Neuronal stem cell (in vitro differentiated cells): ENCODE data around the gene RHBDF1.

ENCODE experiments used
- DNase-seq: peaks from one replicate; pipeline ENCODE4 v3.0.0-alpha.2; 2013; ENCODE audit warnings: low spot score
- H2AFZ ChIP-seq: one replicate; pipeline ENCODE4 v1.6.1; 2013; ENCODE audit warnings: mild to moderate bottlenecking, low read length, inconsistent platforms
- H2AK5ac ChIP-seq: 2 replicates; pipeline ENCODE4 v1.6.1; 2013; ENCODE audit warnings: low read depth, mild to moderate bottlenecking, inconsistent platforms, low read length, moderate library complexity, mixed read lengths
- H2BK120ac ChIP-seq: 2 replicates; pipeline ENCODE4 v1.6.1; 2013; ENCODE audit warnings: low read depth, mild to moderate bottlenecking, inconsistent platforms, low read length, moderate library complexity, mixed read lengths
- H2BK12ac ChIP-seq: one replicate; pipeline ENCODE4 v1.6.1; 2013; ENCODE audit warnings: low read length, inconsistent platforms
- H2BK15ac ChIP-seq: 2 replicates; pipeline ENCODE4 v1.6.1; 2013; ENCODE audit warnings: mild to moderate bottlenecking, low read length, inconsistent platforms, mixed read lengths
- H2BK5ac ChIP-seq: one replicate; pipeline ENCODE4 v1.6.1; 2013; ENCODE audit warnings: inconsistent platforms, mild to moderate bottlenecking, low read length, moderate library complexity
- H3K14ac ChIP-seq: one replicate; pipeline ENCODE4 v1.6.1; 2013; ENCODE audit warnings: low read length, inconsistent platforms
- H3K18ac ChIP-seq: 2 replicates; pipeline ENCODE4 v1.6.1; 2013; ENCODE audit warnings: low read length, inconsistent platforms
- H3K23ac ChIP-seq: 2 replicates; pipeline ENCODE4 v1.6.1; 2013; ENCODE audit warnings: low read depth, mild to moderate bottlenecking, mixed read lengths, low read length, inconsistent platforms; ENCODE audit not compliant: poor library complexity
- H3K27ac ChIP-seq: replicated peaks from 3 replicates; pipeline ENCODE4 v1.5.1; 2013; ENCODE audit warnings: low read length, inconsistent platforms
- H3K27me3 ChIP-seq, 3 experiments: 2 replicates each; pipeline ENCODE4 v1.6.1; 2013; ENCODE audit warnings: low read length in 3 of 3, mild to moderate bottlenecking in 2 of 3, inconsistent platforms in 1 of 3, low read depth in 1 of 3, mixed read lengths in 1 of 3, moderate library complexity in 1 of 3; ENCODE audit not compliant: control insufficient read depth in 3 of 3, insufficient read depth in 3 of 3
- H3K36me3 ChIP-seq, 2 donors: replicated peaks in 1 of 2; 2 replicates each; pipeline ENCODE4 v1.6.1; 2013; ENCODE audit warnings: low read length in 2 of 2; ENCODE audit not compliant: control insufficient read depth in 2 of 2, insufficient read depth in 2 of 2
- H3K4ac ChIP-seq: 2 replicates; pipeline ENCODE4 v1.6.1; 2013; ENCODE audit warnings: inconsistent platforms, mild to moderate bottlenecking, low read length, moderate library complexity
- H3K4me1 ChIP-seq, 2 donors: 1 replicate in 1 of 2; 2 replicates in 1 of 2; pipeline ENCODE4 v1.6.1; 2013; ENCODE audit warnings: low read length in 2 of 2, low read depth in 1 of 2; ENCODE audit not compliant: control insufficient read depth in 2 of 2, insufficient read depth in 1 of 2
- H3K4me2 ChIP-seq: one replicate; pipeline ENCODE4 v1.6.1; 2013; ENCODE audit warnings: mild to moderate bottlenecking, low read length, inconsistent platforms; ENCODE audit not compliant: insufficient read depth, poor library complexity, severe bottlenecking
- H3K4me3 ChIP-seq, 2 donors: 2 replicates each; pipeline ENCODE4 v1.5.1; 2013; ENCODE audit warnings: low read length in 2 of 2, mild to moderate bottlenecking in 2 of 2, inconsistent platforms in 1 of 2, moderate library complexity in 1 of 2
- H3K79me1 ChIP-seq: one replicate; pipeline ENCODE4 v1.6.1; 2013; ENCODE audit warnings: low read depth, mild to moderate bottlenecking, inconsistent platforms, low read length, moderate library complexity
- H3K9ac ChIP-seq: one replicate; pipeline ENCODE4 v1.6.1; 2013; ENCODE audit warnings: mild to moderate bottlenecking, low read depth, low read length, inconsistent platforms; ENCODE audit not compliant: poor library complexity
- H3K9me3 ChIP-seq, 2 donors: replicated peaks in 1 of 2; 2 replicates each; pipeline versions ENCODE3 to v1.6.1; 2013; ENCODE audit warnings: low read length in 2 of 2, mild to moderate bottlenecking in 2 of 2, inconsistent platforms in 1 of 2, low read depth in 1 of 2, mixed read lengths in 1 of 2, moderate library complexity in 1 of 2; ENCODE audit not compliant: control insufficient read depth in 2 of 2, insufficient read depth in 1 of 2
- H4K8ac ChIP-seq: one replicate; pipeline ENCODE4 v1.6.1; 2013; ENCODE audit warnings: low read depth, mild to moderate bottlenecking, inconsistent platforms, low read length, moderate library complexity
- H4K91ac ChIP-seq: one replicate; pipeline ENCODE4 v1.6.1; 2013; ENCODE audit warnings: low read length, low read depth, mild to moderate bottlenecking, inconsistent platforms; ENCODE audit not compliant: poor library complexity
- WGBS, 2 donors: extraction: QIAGEN DNeasy Blood & Tissue Kit; methylation state at CpG; one replicate each; pipeline ENCODE4 v1.1.7; 2013; ENCODE audit warnings: missing lambda C conversion rate in 2 of 2, mixed read lengths in 1 of 2; ENCODE audit not compliant: insufficient read length in 2 of 2, insufficient replicate concordance in 1 of 2; ENCODE audit errors: extremely low coverage in 2 of 2; 5-methylcytosine and 5-hydroxymethylcytosine counted together

Gene RHBDF1

GRCh38 chr16:44655-45054 lies 27.8 kb downstream of the RHBDF1 start:
- Histone ChIP-seq H4K91ac (no peak overlapping the region), H2BK120ac (no peak overlapping the region), H2BK15ac (no peak overlapping the region), H3K27ac (no peak overlapping the region), H2BK12ac (no peak overlapping the region), H3K18ac (no peak overlapping the region), H4K8ac (no peak overlapping the region), H3K79me1 (peaks cover 2% of the 10 kb centered on the region), H2AFZ (no peak overlapping the region), H3K9ac (no peak overlapping the region), H3K23ac (no peak overlapping the region), H2AK5ac (no peak overlapping the region), H3K4me2 (no peak overlapping the region), H3K4me1 (no peaks in the 10 kb centered on the region), H3K9me3 (peaks cover 0 to 5% of the 10 kb centered on the region in 2 donors), H3K27me3 (no peaks in the 10 kb centered on the region), H2BK5ac (no peak overlapping the region), H3K4me3 (no peak overlapping the region), H3K4ac (no peak overlapping the region), H3K14ac (no peak overlapping the region), H3K36me3 (peaks cover 29 to 82% of the 10 kb centered on the region in 2 donors)
- no CpG with 5 or more reads among the region's 8 CpGs for WGBS, 2 donors
- no peak for DNase-seq

- Histone ChIP-seq H3K9ac (no peak overlapping the region), H2BK120ac (no peak overlapping the region), H3K4me1 (no peaks in the 10 kb centered on the region), H3K4me2 (no peak overlapping the region), H3K79me1 (peaks cover 2% of the 10 kb centered on the region), H3K36me3 (peaks cover 32 to 81% of the 10 kb centered on the region in 2 donors), H4K8ac (no peak overlapping the region), H3K9me3 (peaks cover 0 to 5% of the 10 kb centered on the region in 2 donors), H3K23ac (no peak overlapping the region), H2AK5ac (no peak overlapping the region), H3K14ac (no peak overlapping the region), H2AFZ (no peak overlapping the region), H3K27me3 (no peaks in the 10 kb centered on the region), H3K18ac (no peak overlapping the region), H2BK5ac (no peak overlapping the region), H3K4ac (no peak overlapping the region), H4K91ac (no peak overlapping the region), H2BK12ac (no peak overlapping the region), H3K4me3 (no peak overlapping the region), H2BK15ac (no peak overlapping the region), H3K27ac (no peak overlapping the region)
- WGBS, 2 donors = no CpG with 5 or more reads among the region's 5 CpGs
- no peak for DNase-seq
Measured at GRCh38 chr16:43294-43693, 29.1 kb downstream of the RHBDF1 start.

GRCh38 chr16:42691-43090 lies 29.7 kb downstream of the RHBDF1 start:
- H2AK5ac ChIP-seq = no peak overlapping the region
- H4K91ac ChIP-seq = no peak overlapping the region
- H3K27me3 ChIP-seq = no peaks in the 10 kb centered on the region
- no peak overlapping the region for H3K18ac ChIP-seq
- no peak overlapping the region for H3K4me3 ChIP-seq
- H3K36me3 ChIP-seq = peaks cover 32 to 76% of the 10 kb centered on the region in 2 donors
- no peak overlapping the region for H3K27ac ChIP-seq
- H3K9me3 ChIP-seq = peaks cover 0 to 5% of the 10 kb centered on the region in 2 donors
- H3K23ac ChIP-seq = no peak overlapping the region
- H2BK120ac ChIP-seq = no peak overlapping the region
- H2AFZ ChIP-seq = no peak overlapping the region
- H2BK12ac ChIP-seq = no peak overlapping the region
- no peak overlapping the region for H2BK5ac ChIP-seq
- H3K4me2 ChIP-seq = no peak overlapping the region
- no peak overlapping the region for H3K14ac ChIP-seq
- H2BK15ac ChIP-seq = no peak overlapping the region
- no peaks in the 10 kb centered on the region for H3K79me1 ChIP-seq
- no peak overlapping the region for H3K4ac ChIP-seq
- WGBS, 2 donors = no CpG with 5 or more reads among the region's 4 CpGs
- H3K4me1 ChIP-seq = no peaks in the 10 kb centered on the region
- H4K8ac ChIP-seq = no peak overlapping the region
- no peak overlapping the region for H3K9ac ChIP-seq
- DNase-seq = no peak

- no peaks in the 10 kb centered on the region for H3K4me1 ChIP-seq
- H2BK120ac ChIP-seq = no peak overlapping the region
- H3K79me1 ChIP-seq = no peaks in the 10 kb centered on the region
- H3K9me3 ChIP-seq = peaks cover 0 to 5% of the 10 kb centered on the region in 2 donors
- no peak overlapping the region for H4K91ac ChIP-seq
- no peak overlapping the region for H3K14ac ChIP-seq
- no peak overlapping the region for H3K9ac ChIP-seq
- H2BK15ac ChIP-seq = no peak overlapping the region
- no peak overlapping the region for H2AFZ ChIP-seq
- no peaks in the 10 kb centered on the region for H3K27me3 ChIP-seq
- no peak overlapping the region for H2BK5ac ChIP-seq
- no peak overlapping the region for H3K4me3 ChIP-seq
- WGBS, 2 donors = no CpG with 5 or more reads among the region's 11 CpGs
- no peak overlapping the region for H2AK5ac ChIP-seq
- DNase-seq = no peak
- no peak overlapping the region for H3K4ac ChIP-seq
- no peak overlapping the region for H3K18ac ChIP-seq
- H3K4me2 ChIP-seq = no peak overlapping the region
- peaks cover 29 to 72% of the 10 kb centered on the region in 2 donors for H3K36me3 ChIP-seq
- no peak overlapping the region for H2BK12ac ChIP-seq
- no peak overlapping the region for H3K23ac ChIP-seq
- H4K8ac ChIP-seq = no peak overlapping the region
- no peak overlapping the region for H3K27ac ChIP-seq
Measured at GRCh38 chr16:42069-42457, 30.4 kb downstream of the RHBDF1 start.
